K562 (cell line): ENCODE data around the gene HCRT. TPM values are rescaled to one million over a fixed set of nuclear protein-coding genes. Genes with fewer than 3 reads are reported as not detected.

Experiments used
- CBFB ChIP-seq: sonication (generic); formaldehyde crosslinking; IDR thresholded peaks from 2 replicates; pipeline ENCODE4 v1.4.0; 2020; ENCODE audit warnings: mild to moderate bottlenecking, missing genetic modification reagents
- CHCHD3 ChIP-seq: fragments of 250-450 bp; sonication (Bioruptor Pico); IDR thresholded peaks from 2 replicates; pipeline ENCODE4 v2.1.2; 2022; ENCODE audit warnings: mild to moderate bottlenecking
- DACH1 ChIP-seq: fragments of 450-650 bp; IDR thresholded peaks from 2 replicates; pipeline ENCODE4 v1.6.1; 2018; ENCODE audit not compliant: partially characterized antibody
- ELK1 ChIP-seq: sonication (generic); formaldehyde crosslinking; IDR thresholded peaks from 2 replicates; pipeline ENCODE4 v1.8.1; 2022; ENCODE audit warnings: missing genetic modification reagents
- KAT7 ChIP-seq: sonication (generic); formaldehyde crosslinking; IDR thresholded peaks from 2 replicates; pipeline ENCODE4 v1.8.0; 2022; ENCODE audit warnings: missing genetic modification reagents, mild to moderate bottlenecking, borderline replicate concordance
- MTA2 ChIP-seq: fragments of 450-650 bp; IDR thresholded peaks from 2 replicates; pipeline ENCODE4 v1.6.1; 2016; ENCODE audit warnings: low read depth
- PCBP2 ChIP-seq: fragments of 200-400 bp; formaldehyde crosslinking; IDR thresholded peaks from 2 replicates; pipeline ENCODE4 v1.6.1; 2018; ENCODE audit warnings: low read length, low read depth, mild to moderate bottlenecking, moderate library complexity; ENCODE audit not compliant: poor library complexity, severe bottlenecking
- POU5F1 ChIP-seq: fragments of 150-350 bp; IDR thresholded peaks from 2 replicates; pipeline ENCODE4 v1.6.1; 2014; ENCODE audit warnings: borderline replicate concordance, low read length, low read depth, mild to moderate bottlenecking; ENCODE audit not compliant: partially characterized antibody
- SIRT6 ChIP-seq: IDR thresholded peaks from one replicate; pipeline ENCODE4 v1.6.1; 2012; ENCODE audit warnings: low read depth, mild to moderate bottlenecking, control low read depth, inconsistent platforms, low read length, moderate library complexity
- SMARCA4 ChIP-seq: fragments of 450-650 bp; IDR thresholded peaks from 2 replicates; pipeline ENCODE4 v1.6.1; 2016
- SRSF7 ChIP-seq: fragments of 200-400 bp; formaldehyde crosslinking; optimal IDR thresholded peaks from 2 replicates; pipeline ENCODE3; 2017; ENCODE audit warnings: mild to moderate bottlenecking, low read depth, low read length
- ZBTB8A ChIP-seq: fragments of 450-650 bp; IDR thresholded peaks from 2 replicates; pipeline ENCODE4 v1.6.1; 2018; ENCODE audit warnings: mild to moderate bottlenecking, moderate library complexity; ENCODE audit not compliant: partially characterized antibody
- ZC3H8 ChIP-seq: fragments of 450-650 bp; IDR thresholded peaks from 2 replicates; pipeline ENCODE4 v1.6.1; 2017
- ZNF780A ChIP-seq: fragments of 250-450 bp; sonication (Bioruptor Pico); IDR thresholded peaks from 2 replicates; pipeline ENCODE4 v1.5.0; 2021; ENCODE audit warnings: mild to moderate bottlenecking
- polyA plus RNA-seq, 8 experiments: library from polyadenylated mRNA; depleted of rRNA in 4 of 8; stranded (reverse) in 5 of 8; unstranded in 3 of 8; fragments of >200 nt; fragmentation: Nextera tagmentation in 2 of 8; fragmentation: Illumina TruSeq in 1 of 8; extraction: Ambion mirVana in 2 of 8; extraction: Trizol in 1 of 8; gene quantifications; 2 replicates each; pipeline versions ENCODE4 v1.2.1 to v1.2.3, GENCODE V29; 2011 to 2014; ENCODE audit warnings: inconsistent platforms in 1 of 8, missing spikeins in 1 of 8
- total RNA-seq, 7 experiments: library from RNA; depleted of rRNA in 6 of 7; stranded (reverse); fragments of >200 nt in 6 of 7; fragmentation: Illumina TruSeq in 2 of 7; extraction: Trizol in 2 of 7; gene quantifications; 2 replicates each; pipeline versions ENCODE4 v1.2.1 to v1.2.3, GENCODE V29; 2011 to 2021; ENCODE audit warnings: low replicate concordance in 1 of 7
- TF ChIP-seq, protein P1 (sequence below): fragments of 450-650 bp; formaldehyde crosslinking; IDR thresholded peaks from 2 replicates; pipeline ENCODE4 v1.4.0; 2020; ENCODE audit warnings: mild to moderate bottlenecking
- TF ChIP-seq, protein P2 (sequence below): sonication (generic); formaldehyde crosslinking; IDR thresholded peaks from 2 replicates; pipeline ENCODE4 v1.8.0; 2022; ENCODE audit warnings: missing genetic modification reagents, mild to moderate bottlenecking, borderline replicate concordance
- TF ChIP-seq, protein P3 (sequence below): sonication (generic); formaldehyde crosslinking; IDR thresholded peaks from 2 replicates; pipeline ENCODE4 v1.8.0; 2022; ENCODE audit warnings: missing genetic modification reagents, mild to moderate bottlenecking, moderate library complexity, borderline replicate concordance
- TF ChIP-seq, protein P4 (sequence below): fragments of 450-650 bp; IDR thresholded peaks from 2 replicates; pipeline ENCODE4 v1.6.1; 2018; ENCODE audit not compliant: partially characterized antibody

The HCRT gene
- total and polyA plus RNA-seq, 9 of the 15 experiments (the other 6 are each of a cell fraction or from before 2014, with no cell fraction given): not detected

DNA sequence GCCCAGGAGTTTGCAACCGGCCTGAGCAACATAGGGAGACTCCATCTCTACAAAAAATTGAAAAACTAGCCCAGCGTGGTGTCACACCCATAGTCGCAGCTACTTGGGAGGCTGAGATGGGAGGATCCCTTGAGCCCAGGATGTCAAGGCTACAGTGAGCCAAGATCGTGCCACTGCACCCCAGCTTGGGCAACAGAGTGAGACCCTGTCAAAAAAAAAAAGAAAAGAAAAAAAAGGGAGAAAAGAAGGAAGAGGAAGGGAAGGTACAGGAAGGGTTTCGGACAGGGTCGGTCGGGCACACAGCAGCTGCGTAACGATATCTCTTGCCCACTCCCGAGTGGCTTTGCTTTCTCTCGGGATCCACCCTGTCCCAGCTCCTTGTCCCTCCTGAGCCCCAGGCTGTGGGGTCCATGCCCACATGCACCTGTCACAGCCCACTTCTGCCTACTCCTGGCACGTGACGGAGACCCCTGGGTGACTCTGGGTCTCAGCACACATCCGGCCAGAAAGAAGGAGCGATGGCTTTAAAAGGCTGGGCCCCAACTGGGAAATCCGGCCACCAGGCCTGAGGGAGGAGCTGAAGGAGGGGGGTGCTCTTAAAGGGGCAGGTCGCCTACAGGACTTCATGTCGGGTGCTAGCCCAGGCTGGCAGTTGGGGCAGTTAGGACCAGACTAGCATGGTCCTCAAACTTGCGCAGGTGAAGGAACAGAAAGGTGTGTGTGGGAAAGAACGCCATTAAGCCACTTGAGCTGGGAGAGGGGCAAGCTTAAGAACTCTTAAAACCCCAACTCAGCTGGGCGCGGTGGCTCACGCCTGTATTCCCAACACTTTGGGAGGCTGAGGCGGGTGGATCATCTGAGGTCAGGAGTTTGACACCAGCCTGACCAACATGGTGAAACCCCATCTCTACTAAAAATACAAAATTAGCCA lies 9.0 kb upstream of the HCRT start, which contains the start of gene GHDC (continued):
- no peak for TF ChIP-seq ZC3H8
- TF ChIP-seq PCBP2: no peak
- no peak for TF ChIP-seq CBFB (CRISPR knock-in tag)
- TF ChIP-seq POU5F1: no peak
- no peak for TF ChIP-seq ZBTB8A
- TF ChIP-seq SIRT6: no peak
- no peak for TF ChIP-seq SMARCA4
- no peak for TF ChIP-seq CHCHD3 (CRISPR knock-in tag)
- TF ChIP-seq KAT7 (CRISPR knock-in tag): no peak
- TF ChIP-seq, protein P1, sequence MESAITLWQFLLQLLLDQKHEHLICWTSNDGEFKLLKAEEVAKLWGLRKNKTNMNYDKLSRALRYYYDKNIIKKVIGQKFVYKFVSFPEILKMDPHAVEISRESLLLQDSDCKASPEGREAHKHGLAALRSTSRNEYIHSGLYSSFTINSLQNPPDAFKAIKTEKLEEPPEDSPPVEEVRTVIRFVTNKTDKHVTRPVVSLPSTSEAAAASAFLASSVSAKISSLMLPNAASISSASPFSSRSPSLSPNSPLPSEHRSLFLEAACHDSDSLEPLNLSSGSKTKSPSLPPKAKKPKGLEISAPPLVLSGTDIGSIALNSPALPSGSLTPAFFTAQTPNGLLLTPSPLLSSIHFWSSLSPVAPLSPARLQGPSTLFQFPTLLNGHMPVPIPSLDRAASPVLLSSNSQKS (CRISPR knock-in tag): no peak
- TF ChIP-seq, protein P2, sequence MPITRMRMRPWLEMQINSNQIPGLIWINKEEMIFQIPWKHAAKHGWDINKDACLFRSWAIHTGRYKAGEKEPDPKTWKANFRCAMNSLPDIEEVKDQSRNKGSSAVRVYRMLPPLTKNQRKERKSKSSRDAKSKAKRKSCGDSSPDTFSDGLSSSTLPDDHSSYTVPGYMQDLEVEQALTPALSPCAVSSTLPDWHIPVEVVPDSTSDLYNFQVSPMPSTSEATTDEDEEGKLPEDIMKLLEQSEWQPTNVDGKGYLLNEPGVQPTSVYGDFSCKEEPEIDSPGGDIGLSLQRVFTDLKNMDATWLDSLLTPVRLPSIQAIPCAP (CRISPR knock-in tag): no peak
- no peak for TF ChIP-seq DACH1
- TF ChIP-seq, protein P3, sequence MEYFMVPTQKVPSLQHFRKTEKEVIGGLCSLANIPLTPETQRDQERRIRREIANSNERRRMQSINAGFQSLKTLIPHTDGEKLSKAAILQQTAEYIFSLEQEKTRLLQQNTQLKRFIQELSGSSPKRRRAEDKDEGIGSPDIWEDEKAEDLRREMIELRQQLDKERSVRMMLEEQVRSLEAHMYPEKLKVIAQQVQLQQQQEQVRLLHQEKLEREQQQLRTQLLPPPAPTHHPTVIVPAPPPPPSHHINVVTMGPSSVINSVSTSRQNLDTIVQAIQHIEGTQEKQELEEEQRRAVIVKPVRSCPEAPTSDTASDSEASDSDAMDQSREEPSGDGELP (CRISPR knock-in tag): peak; percentile 75; the same call in 1 of the 2 replicates
- TF ChIP-seq MTA2: no peak
- no peak for TF ChIP-seq ELK1 (CRISPR knock-in tag)
- no peak for TF ChIP-seq SRSF7
- TF ChIP-seq, protein P4, sequence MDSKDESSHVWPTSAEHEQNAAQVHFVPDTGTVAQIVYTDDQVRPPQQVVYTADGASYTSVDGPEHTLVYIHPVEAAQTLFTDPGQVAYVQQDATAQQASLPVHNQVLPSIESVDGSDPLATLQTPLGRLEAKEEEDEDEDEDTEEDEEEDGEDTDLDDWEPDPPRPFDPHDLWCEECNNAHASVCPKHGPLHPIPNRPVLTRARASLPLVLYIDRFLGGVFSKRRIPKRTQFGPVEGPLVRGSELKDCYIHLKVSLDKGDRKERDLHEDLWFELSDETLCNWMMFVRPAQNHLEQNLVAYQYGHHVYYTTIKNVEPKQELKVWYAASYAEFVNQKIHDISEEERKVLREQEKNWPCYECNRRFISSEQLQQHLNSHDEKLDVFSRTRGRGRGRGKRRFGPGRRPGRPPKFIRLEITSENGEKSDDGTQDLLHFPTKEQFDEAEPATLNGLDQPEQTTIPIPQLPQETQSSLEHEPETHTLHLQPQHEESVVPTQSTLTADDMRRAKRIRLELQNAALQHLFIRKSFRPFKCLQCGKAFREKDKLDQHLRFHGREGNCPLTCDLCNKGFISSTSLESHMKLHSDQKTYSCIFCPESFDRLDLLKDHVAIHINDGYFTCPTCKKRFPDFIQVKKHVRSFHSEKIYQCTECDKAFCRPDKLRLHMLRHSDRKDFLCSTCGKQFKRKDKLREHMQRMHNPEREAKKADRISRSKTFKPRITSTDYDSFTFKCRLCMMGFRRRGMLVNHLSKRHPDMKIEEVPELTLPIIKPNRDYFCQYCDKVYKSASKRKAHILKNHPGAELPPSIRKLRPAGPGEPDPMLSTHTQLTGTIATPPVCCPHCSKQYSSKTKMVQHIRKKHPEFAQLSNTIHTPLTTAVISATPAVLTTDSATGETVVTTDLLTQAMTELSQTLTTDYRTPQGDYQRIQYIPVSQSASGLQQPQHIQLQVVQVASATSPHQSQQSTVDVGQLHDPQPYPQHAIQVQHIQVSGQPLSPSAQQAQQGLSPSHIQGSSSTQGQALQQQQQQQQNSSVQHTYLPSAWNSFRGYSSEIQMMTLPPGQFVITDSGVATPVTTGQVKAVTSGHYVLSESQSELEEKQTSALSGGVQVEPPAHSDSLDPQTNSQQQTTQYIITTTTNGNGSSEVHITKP: no peak
- no peak for TF ChIP-seq ZNF780A
